ENCODE results near the gene PSME4.

- TF ChIP-seq CEBPB (IDR thresholded peaks at IDR 0.05; ENCODE audit: borderline replicate concordance, low read depth, low read length): no peak
- TF ChIP-seq ETV6 (CRISPR knock-in tag; conservative IDR thresholded peaks at IDR 0.05): no peak
- TF ChIP-seq ZSCAN12 (CRISPR knock-in tag; IDR thresholded peaks at IDR 0.05): no peak
Observed at GRCh38 chr2:54012538-54013141, 41.8 kb upstream of the PSME4 start.

Data from HepG2 (cell line).